22Rv1 (cell line): ENCODE results near the gene ELP6.

Source experiments
- ZFX ChIP-seq: fragments of 450-650 bp; IDR thresholded peaks from 2 replicates; pipeline ENCODE4 v1.6.1; 2017; ENCODE audit warnings: antibody characterized with exemption, borderline replicate concordance
- TF ChIP-seq, protein P1 (sequence below): fragments of 450-650 bp; IDR thresholded peaks from 2 replicates; pipeline ENCODE4 v1.5.1; 2017; ENCODE audit warnings: mild to moderate bottlenecking

DNA sequence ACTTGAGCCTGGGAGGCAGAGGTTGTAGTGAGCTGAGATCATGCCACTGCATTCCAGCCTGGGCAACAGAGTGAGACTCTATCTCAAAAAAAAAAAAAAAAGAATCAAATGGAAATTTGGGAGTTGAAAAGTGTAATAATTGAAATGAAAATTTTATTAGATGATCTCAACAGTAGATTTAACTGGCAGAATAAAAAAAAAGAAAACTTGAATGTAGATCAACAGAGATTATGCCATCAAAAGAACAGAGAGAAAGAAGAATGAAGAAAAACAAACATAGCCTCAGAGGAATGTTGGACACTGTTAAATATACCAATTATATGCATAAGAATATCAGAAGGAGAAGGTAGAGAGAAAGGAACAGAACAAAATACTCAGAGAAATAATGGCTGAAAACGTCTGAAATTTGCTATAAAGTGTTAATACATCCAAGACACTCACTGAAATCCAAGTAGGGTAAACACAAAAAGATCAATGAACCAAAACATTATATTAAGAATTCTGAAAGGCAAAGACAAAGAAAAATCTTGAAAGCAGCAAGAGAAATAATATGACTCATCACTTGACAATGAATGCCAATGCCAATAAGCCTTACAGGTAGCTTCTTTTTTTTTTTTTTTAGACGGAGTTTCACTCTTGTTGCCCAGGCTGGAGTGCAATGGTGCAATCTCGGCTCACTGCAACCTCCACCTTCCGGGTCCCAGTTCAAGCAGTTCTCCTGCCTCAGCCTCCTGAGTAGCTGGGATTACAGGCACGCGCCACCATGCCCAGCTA is 14.6 kb upstream of the ELP6 start:
- TF ChIP-seq, protein P1, sequence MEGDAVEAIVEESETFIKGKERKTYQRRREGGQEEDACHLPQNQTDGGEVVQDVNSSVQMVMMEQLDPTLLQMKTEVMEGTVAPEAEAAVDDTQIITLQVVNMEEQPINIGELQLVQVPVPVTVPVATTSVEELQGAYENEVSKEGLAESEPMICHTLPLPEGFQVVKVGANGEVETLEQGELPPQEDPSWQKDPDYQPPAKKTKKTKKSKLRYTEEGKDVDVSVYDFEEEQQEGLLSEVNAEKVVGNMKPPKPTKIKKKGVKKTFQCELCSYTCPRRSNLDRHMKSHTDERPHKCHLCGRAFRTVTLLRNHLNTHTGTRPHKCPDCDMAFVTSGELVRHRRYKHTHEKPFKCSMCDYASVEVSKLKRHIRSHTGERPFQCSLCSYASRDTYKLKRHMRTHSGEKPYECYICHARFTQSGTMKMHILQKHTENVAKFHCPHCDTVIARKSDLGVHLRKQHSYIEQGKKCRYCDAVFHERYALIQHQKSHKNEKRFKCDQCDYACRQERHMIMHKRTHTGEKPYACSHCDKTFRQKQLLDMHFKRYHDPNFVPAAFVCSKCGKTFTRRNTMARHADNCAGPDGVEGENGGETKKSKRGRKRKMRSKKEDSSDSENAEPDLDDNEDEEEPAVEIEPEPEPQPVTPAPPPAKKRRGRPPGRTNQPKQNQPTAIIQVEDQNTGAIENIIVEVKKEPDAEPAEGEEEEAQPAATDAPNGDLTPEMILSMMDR: no peak
- no peak for TF ChIP-seq ZFX
